ENCODE results near the gene MSX2. TPM values are rescaled to one million over a fixed set of nuclear protein-coding genes. Genes with fewer than 3 reads are reported as not detected.

MSX2 gene
- total and polyA plus RNA-seq, 8 donors, result 0.23 to 0.55 (median 0.38) TPM

- Histone ChIP-seq H3K36me3 (no peaks in the 10 kb centered on the region), H3K27ac (no peak overlapping the region), H3K27me3 (peaks cover 0 to 22% (median 0%) of the 10 kb centered on the region in 4 donors), H3K9me3 (no peaks in the 10 kb centered on the region), H3K4me1 (no peaks in the 10 kb centered on the region), H3K4me3 (no peak overlapping the region)
- 58 to 65% methylated on average over 7 of the region's 7 CpGs for WGBS, 2 donors
- no peak for ATAC-seq
- TF ChIP-seq CTCF (IDR thresholded peaks at IDR 0.05), result no peak
- no peak for DNase-seq
- intact Hi-C loops (cut with DNase I), result no loop called here
- FAIRE-seq, result no peak
Measured at GRCh38 chr5:174680901-174681565, 43.3 kb upstream of the MSX2 start.

DNA sequence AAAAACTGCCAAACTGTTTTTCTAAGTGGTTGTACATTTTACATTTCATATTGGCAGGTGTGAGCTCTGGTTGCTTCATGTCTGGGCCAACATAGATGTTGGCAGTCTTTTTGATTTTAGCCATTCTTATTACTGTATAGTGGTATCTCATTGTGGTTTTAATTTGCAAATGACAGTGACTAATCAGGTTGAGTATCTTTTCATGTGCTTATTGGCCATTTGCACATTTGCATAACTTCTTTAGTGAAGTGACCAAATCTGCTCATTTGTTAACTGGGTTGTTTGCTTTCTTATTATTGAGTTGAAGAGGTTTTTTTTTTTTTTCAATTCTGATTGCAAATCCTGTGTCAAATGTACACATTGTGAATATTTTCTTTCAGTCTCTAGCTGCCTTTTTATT, 36.9 kb upstream of the MSX2 start:
- no peak overlapping the region for H3K27ac ChIP-seq
- intact Hi-C loops (cut with DNase I), result no loop called here
- no peaks in the 10 kb centered on the region for H3K9me3 ChIP-seq
- TF ChIP-seq CTCF (IDR thresholded peaks at IDR 0.05), result no peak
- DNase-seq, result no peak
- H3K36me3 ChIP-seq, result no peaks in the 10 kb centered on the region
- peaks cover 0 to 60% (median 4%) of the 10 kb centered on the region in 4 donors for H3K27me3 ChIP-seq
- ATAC-seq, result no peak
- H3K4me1 ChIP-seq, result no peaks in the 10 kb centered on the region
- no peak overlapping the region for H3K4me3 ChIP-seq
- no peak for FAIRE-seq

GRCh38 chr5:174688441-174689354, 35.7 kb upstream of the MSX2 start:
- no peak for FAIRE-seq
- Histone ChIP-seq H3K36me3 (no peaks in the 10 kb centered on the region), H3K4me3 (no peak overlapping the region), H3K27me3 (peaks cover 0 to 64% (median 6%) of the 10 kb centered on the region in 4 donors), H3K27ac (no peak overlapping the region), H3K9me3 (no peaks in the 10 kb centered on the region), H3K4me1 (no peaks in the 10 kb centered on the region)
- intact Hi-C loops (cut with DNase I), result no loop called here
- ATAC-seq, result no peak
- no peak for DNase-seq
- 4 to 5% methylated on average over 30 of the region's 30 CpGs for WGBS, 2 donors
- no peak for TF ChIP-seq CTCF (IDR thresholded peaks at IDR 0.05)

GRCh38 chr5:174690271-174690670, 34.1 kb upstream of the MSX2 start:
- intact Hi-C loops (cut with DNase I), result no loop called here
- Histone ChIP-seq H3K27ac (no peak overlapping the region), H3K36me3 (no peaks in the 10 kb centered on the region), H3K4me3 (no peak overlapping the region), H3K27me3 (peaks cover 0 to 68% (median 6%) of the 10 kb centered on the region in 4 donors), H3K9me3 (no peaks in the 10 kb centered on the region), H3K4me1 (no peaks in the 10 kb centered on the region)
- FAIRE-seq, result no peak
- WGBS, 2 donors, result 9 to 12% methylated on average over 8 of the region's 8 CpGs
- no peak for ATAC-seq
- no peak for DNase-seq
- no peak for TF ChIP-seq CTCF (IDR thresholded peaks at IDR 0.05)

- H3K9me3 ChIP-seq, result no peaks in the 10 kb centered on the region
- no peaks in the 10 kb centered on the region for H3K36me3 ChIP-seq
- FAIRE-seq, result no peak
- H3K4me3 ChIP-seq, result no peak overlapping the region
- intact Hi-C loops (cut with DNase I), result no loop called here
- no peaks in the 10 kb centered on the region for H3K4me1 ChIP-seq
- no peak for TF ChIP-seq CTCF (IDR thresholded peaks at IDR 0.05)
- ATAC-seq, result no peak
- H3K27me3 ChIP-seq, result peaks cover 0 to 65% (median 6%) of the 10 kb centered on the region in 4 donors
- DNase-seq, result no peak
- H3K27ac ChIP-seq, result no peak overlapping the region
- 11% methylated on average over 12 of the region's 12 CpGs for WGBS, 2 donors
Measured at GRCh38 chr5:174692381-174692780, 32.0 kb upstream of the MSX2 start.
